ENCODE measurements around the gene SSC5D. TPM values are rescaled to one million over a fixed set of nuclear protein-coding genes. Genes with fewer than 3 reads are reported as not detected.

SSC5D gene
- total RNA-seq, 1 experiment from 2014 or later, result 1.0 TPM

GRCh38 chr19:55552620-55553019 is 64.4 kb downstream of the SSC5D start:
- H3K9me2 ChIP-seq (replicated peaks; ENCODE audit: insufficient read depth, low read length), result no peaks in the 10 kb centered on the region
- no peak overlapping the region for H2AFZ ChIP-seq (ENCODE audit: low read length)
- no peak overlapping the region for H3K4me2 ChIP-seq (ENCODE audit: low read depth, low read length, poor library complexity, severe bottlenecking)
- no peaks in the 10 kb centered on the region for H3K79me2 ChIP-seq (ENCODE audit: low read length)
- no peaks in the 10 kb centered on the region for H4K20me1 ChIP-seq (ENCODE audit: insufficient read depth, low read depth, low read length)
- H3K9ac ChIP-seq (ENCODE audit: low read length), result no peak overlapping the region
- H3K4me3 ChIP-seq (ENCODE audit: low read length), result no peak overlapping the region
- no peak for DNase-seq
- peaks cover 7% of the 10 kb centered on the region for H3K4me1 ChIP-seq (ENCODE audit: low read length)
- no peak overlapping the region for H3K27ac ChIP-seq (ENCODE audit: low read length)
- H3K36me3 ChIP-seq (ENCODE audit: insufficient read depth, low read length), result no peaks in the 10 kb centered on the region
- H3K9me3 ChIP-seq (ENCODE audit: low read length), result no peaks in the 10 kb centered on the region
- H3K27me3 ChIP-seq (ENCODE audit: low read length), result no peaks in the 10 kb centered on the region

DNA sequence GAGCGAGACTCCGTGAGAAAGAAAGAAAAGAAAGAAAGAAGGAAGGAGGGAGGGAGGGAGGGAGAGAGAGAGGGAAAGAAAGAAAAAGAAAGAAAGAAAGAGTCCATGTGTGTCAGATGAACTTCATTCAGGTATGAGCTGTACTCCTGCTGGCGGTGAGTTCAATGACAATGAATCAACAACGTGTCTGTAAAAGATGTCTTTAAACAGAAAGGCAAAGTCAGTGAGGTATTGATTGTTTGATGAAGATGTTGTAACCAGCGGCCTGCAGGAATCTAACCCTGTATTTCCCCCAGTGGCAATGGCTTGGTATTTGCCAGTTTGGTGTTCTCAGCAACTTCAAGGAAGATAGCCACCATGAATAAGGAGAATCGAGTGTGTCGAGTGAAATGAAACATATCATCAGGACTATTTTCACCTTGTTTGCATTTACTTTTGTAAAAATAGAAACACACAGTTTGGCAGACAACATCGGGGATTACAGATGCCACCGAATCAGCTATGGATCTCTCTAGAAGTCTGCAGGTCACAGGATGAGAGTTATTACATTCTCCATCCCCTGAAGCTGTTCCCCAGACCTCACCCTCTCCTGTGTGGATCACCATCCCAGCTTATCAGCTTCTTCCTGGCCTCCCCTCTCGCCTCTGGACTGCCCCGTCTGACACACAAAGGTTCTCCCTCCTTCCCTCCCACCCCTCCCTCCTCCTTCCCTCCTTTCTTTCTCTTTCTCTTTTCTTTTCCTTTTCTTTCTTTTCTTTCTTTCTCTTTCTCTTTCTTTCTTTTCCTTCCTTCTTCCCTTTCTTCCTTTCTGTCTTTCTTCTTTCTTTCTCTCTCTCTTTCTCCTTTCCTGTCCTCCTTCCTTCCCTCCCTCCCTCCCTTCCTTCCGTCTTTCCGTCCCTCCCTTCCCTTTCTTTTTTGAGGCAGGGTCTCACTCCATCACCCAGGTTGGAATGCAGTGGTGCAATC is 65.3 kb downstream of the SSC5D start:
- H3K27me3 ChIP-seq (ENCODE audit: low read length), result no peaks in the 10 kb centered on the region
- no peaks in the 10 kb centered on the region for H3K79me2 ChIP-seq (ENCODE audit: low read length)
- H3K9me2 ChIP-seq (replicated peaks; ENCODE audit: insufficient read depth, low read length), result no peaks in the 10 kb centered on the region
- DNase-seq, result no peak
- no peak overlapping the region for H2AFZ ChIP-seq (ENCODE audit: low read length)
- no peak overlapping the region for H3K9ac ChIP-seq (ENCODE audit: low read length)
- no peak overlapping the region for H3K4me2 ChIP-seq (ENCODE audit: low read depth, low read length, poor library complexity, severe bottlenecking)
- no peak overlapping the region for H3K4me3 ChIP-seq (ENCODE audit: low read length)
- no peaks in the 10 kb centered on the region for H3K9me3 ChIP-seq (ENCODE audit: low read length)
- H3K27ac ChIP-seq (ENCODE audit: low read length), result no peak overlapping the region
- H3K4me1 ChIP-seq (ENCODE audit: low read length), result peaks cover 7% of the 10 kb centered on the region
- H4K20me1 ChIP-seq (ENCODE audit: insufficient read depth, low read depth, low read length), result no peaks in the 10 kb centered on the region
- H3K36me3 ChIP-seq (ENCODE audit: insufficient read depth, low read length), result no peaks in the 10 kb centered on the region

DNA sequence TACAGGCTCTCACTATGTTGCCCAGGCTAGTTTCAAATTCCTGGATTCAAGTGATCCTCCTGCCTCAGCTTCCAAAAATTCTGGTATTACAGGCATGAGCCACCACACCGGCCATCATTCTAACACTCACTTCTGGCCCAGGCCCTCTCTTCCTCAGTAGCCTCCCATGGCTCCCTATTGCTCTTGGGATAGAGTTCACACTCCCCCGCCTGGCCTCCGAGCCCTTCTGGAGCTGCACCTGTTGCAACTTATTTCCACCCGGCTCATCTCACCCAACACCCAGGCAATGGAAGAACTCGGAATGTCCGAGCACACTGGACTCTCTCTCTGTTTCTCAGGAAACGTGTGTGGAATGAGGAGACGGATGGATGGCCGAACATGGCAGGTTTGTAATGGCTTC is 66.1 kb downstream of the SSC5D start:
- Histone ChIP-seq H3K9me3 (ENCODE audit: low read length) (no peaks in the 10 kb centered on the region), H3K36me3 (ENCODE audit: insufficient read depth, low read length) (no peaks in the 10 kb centered on the region), H2AFZ (ENCODE audit: low read length) (no peak overlapping the region), H3K27ac (ENCODE audit: low read length) (no peak overlapping the region), H3K9me2 (replicated peaks; ENCODE audit: insufficient read depth, low read length) (no peaks in the 10 kb centered on the region), H4K20me1 (ENCODE audit: insufficient read depth, low read depth, low read length) (no peaks in the 10 kb centered on the region), H3K27me3 (ENCODE audit: low read length) (no peaks in the 10 kb centered on the region), H3K9ac (ENCODE audit: low read length) (no peak overlapping the region), H3K4me2 (ENCODE audit: low read depth, low read length, poor library complexity, severe bottlenecking) (no peak overlapping the region), H3K4me1 (ENCODE audit: low read length) (peaks cover 7% of the 10 kb centered on the region), H3K79me2 (ENCODE audit: low read length) (no peaks in the 10 kb centered on the region), H3K4me3 (ENCODE audit: low read length) (no peak overlapping the region)
- DNase-seq, result no peak

GRCh38 chr19:55554741-55555152 is 66.5 kb downstream of the SSC5D start:
- Histone ChIP-seq H3K4me3 (ENCODE audit: low read length) (no peak overlapping the region), H3K79me2 (ENCODE audit: low read length) (no peaks in the 10 kb centered on the region), H2AFZ (ENCODE audit: low read length) (no peak overlapping the region), H3K9me2 (replicated peaks; ENCODE audit: insufficient read depth, low read length) (no peaks in the 10 kb centered on the region), H4K20me1 (ENCODE audit: insufficient read depth, low read depth, low read length) (no peaks in the 10 kb centered on the region), H3K4me1 (ENCODE audit: low read length) (peaks cover 7% of the 10 kb centered on the region), H3K27ac (ENCODE audit: low read length) (no peak overlapping the region), H3K9me3 (ENCODE audit: low read length) (no peaks in the 10 kb centered on the region), H3K4me2 (ENCODE audit: low read depth, low read length, poor library complexity, severe bottlenecking) (no peak overlapping the region), H3K27me3 (ENCODE audit: low read length) (no peaks in the 10 kb centered on the region), H3K36me3 (ENCODE audit: insufficient read depth, low read length) (no peaks in the 10 kb centered on the region), H3K9ac (ENCODE audit: low read length) (no peak overlapping the region)
- no peak for DNase-seq

DNA sequence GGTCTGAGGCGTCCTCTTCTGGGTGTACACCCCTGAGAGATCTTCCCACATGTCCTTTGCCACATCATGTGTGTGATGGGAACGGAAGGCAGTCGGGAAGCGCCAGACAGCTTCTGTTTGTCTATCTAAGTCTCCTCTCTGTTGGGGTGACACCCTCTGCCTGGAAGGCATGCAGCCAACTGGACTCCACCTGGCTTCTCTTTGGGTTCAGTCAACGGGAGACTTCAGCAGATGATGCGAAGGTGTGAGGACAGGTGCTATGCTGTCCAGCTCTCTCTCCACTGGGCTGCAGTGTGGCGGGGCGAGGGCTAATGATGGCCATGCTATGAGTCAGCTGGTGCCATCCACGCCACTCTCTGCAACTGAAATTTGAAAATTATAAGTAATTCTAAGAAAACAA is 71.4 kb downstream of the SSC5D start:
- no peak for DNase-seq
- Histone ChIP-seq H3K4me2 (ENCODE audit: low read depth, low read length, poor library complexity, severe bottlenecking) (no peak overlapping the region), H3K4me3 (ENCODE audit: low read length) (no peak overlapping the region), H3K36me3 (ENCODE audit: insufficient read depth, low read length) (no peaks in the 10 kb centered on the region), H3K9ac (ENCODE audit: low read length) (no peak overlapping the region), H3K27me3 (ENCODE audit: low read length) (0 out of 2 replicates have a peak, but pooled peaks cover 3% of the 10 kb centered on the region), H3K27ac (ENCODE audit: low read length) (no peak overlapping the region), H2AFZ (ENCODE audit: low read length) (no peak overlapping the region), H4K20me1 (ENCODE audit: insufficient read depth, low read depth, low read length) (no peaks in the 10 kb centered on the region), H3K9me3 (ENCODE audit: low read length) (no peaks in the 10 kb centered on the region), H3K4me1 (ENCODE audit: low read length) (peaks cover 3% of the 10 kb centered on the region), H3K79me2 (ENCODE audit: low read length) (no peaks in the 10 kb centered on the region), H3K9me2 (replicated peaks; ENCODE audit: insufficient read depth, low read length) (no peaks in the 10 kb centered on the region)

DNA sequence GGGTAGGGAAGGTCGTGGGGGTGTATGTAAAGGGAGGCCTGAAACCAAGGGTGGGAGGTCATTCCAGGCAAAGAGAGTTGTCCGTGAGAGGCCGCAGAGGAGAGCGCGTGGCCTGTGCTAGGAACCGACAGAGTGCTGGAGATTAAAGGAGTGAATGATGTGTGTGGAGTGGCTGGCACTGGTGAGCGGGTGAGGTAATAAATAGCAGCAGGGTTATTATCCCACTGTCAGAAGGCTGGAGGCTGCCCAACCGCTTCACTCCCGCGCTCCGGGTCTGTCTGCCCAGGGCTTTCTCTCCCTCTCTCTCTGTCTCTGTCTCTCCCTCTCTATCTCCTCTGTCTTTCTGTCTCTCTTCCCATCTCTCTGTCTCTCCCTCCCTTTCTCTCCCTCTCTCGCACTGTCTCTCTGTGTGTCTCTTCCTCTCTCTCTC is 75.0 kb downstream of the SSC5D start:
- H3K4me3 ChIP-seq (ENCODE audit: low read length), result no peak overlapping the region
- no peak overlapping the region for H2AFZ ChIP-seq (ENCODE audit: low read length)
- H3K79me2 ChIP-seq (ENCODE audit: low read length), result no peaks in the 10 kb centered on the region
- no peaks in the 10 kb centered on the region for H3K9me2 ChIP-seq (replicated peaks; ENCODE audit: insufficient read depth, low read length)
- no peaks in the 10 kb centered on the region for H4K20me1 ChIP-seq (ENCODE audit: insufficient read depth, low read depth, low read length)
- no peaks in the 10 kb centered on the region for H3K4me1 ChIP-seq (ENCODE audit: low read length)
- no peak overlapping the region for H3K9ac ChIP-seq (ENCODE audit: low read length)
- no peaks in the 10 kb centered on the region for H3K36me3 ChIP-seq (ENCODE audit: insufficient read depth, low read length)
- no peak overlapping the region for H3K27ac ChIP-seq (ENCODE audit: low read length)
- H3K27me3 ChIP-seq (ENCODE audit: low read length), result 0 out of 2 replicates have a peak, but pooled peaks cover 3% of the 10 kb centered on the region
- no peak overlapping the region for H3K4me2 ChIP-seq (ENCODE audit: low read depth, low read length, poor library complexity, severe bottlenecking)
- no peak for DNase-seq
- no peaks in the 10 kb centered on the region for H3K9me3 ChIP-seq (ENCODE audit: low read length)

DNA sequence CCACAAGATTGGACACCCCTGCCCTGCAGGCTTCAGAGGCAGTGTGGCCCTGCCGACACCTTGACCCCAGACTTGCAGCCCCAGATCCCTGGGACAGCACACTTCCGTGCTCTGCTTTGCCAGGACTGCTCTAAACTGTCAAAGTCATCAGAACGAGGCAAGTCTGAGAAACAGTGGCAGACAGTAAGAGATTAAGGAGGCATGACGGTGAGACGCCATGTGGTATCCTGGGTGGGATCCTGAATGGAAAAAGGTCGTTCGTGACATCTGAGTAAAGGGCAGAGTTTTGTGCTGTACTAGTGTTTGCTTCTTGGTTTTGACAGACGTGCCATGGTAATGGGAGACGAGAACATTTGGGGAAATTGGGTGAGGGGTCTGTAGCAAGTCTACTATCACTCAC is 78.6 kb downstream of the SSC5D start:
- H3K36me3 ChIP-seq (ENCODE audit: insufficient read depth, low read length), result no peaks in the 10 kb centered on the region
- no peak for DNase-seq
- H3K9me2 ChIP-seq (replicated peaks; ENCODE audit: insufficient read depth, low read length), result no peaks in the 10 kb centered on the region
- no peaks in the 10 kb centered on the region for H3K4me1 ChIP-seq (ENCODE audit: low read length)
- H3K4me2 ChIP-seq (ENCODE audit: low read depth, low read length, poor library complexity, severe bottlenecking), result no peak overlapping the region
- H3K27me3 ChIP-seq (ENCODE audit: low read length), result no peaks in the 10 kb centered on the region
- H3K9me3 ChIP-seq (ENCODE audit: low read length), result no peaks in the 10 kb centered on the region
- H4K20me1 ChIP-seq (ENCODE audit: insufficient read depth, low read depth, low read length), result 0 out of 2 replicates have a peak, but pooled peaks cover 3% of the 10 kb centered on the region
- H3K27ac ChIP-seq (ENCODE audit: low read length), result no peak overlapping the region
- no peak overlapping the region for H3K9ac ChIP-seq (ENCODE audit: low read length)
- no peak overlapping the region for H3K4me3 ChIP-seq (ENCODE audit: low read length)
- H2AFZ ChIP-seq (ENCODE audit: low read length), result no peak overlapping the region
- H3K79me2 ChIP-seq (ENCODE audit: low read length), result no peaks in the 10 kb centered on the region

DNA sequence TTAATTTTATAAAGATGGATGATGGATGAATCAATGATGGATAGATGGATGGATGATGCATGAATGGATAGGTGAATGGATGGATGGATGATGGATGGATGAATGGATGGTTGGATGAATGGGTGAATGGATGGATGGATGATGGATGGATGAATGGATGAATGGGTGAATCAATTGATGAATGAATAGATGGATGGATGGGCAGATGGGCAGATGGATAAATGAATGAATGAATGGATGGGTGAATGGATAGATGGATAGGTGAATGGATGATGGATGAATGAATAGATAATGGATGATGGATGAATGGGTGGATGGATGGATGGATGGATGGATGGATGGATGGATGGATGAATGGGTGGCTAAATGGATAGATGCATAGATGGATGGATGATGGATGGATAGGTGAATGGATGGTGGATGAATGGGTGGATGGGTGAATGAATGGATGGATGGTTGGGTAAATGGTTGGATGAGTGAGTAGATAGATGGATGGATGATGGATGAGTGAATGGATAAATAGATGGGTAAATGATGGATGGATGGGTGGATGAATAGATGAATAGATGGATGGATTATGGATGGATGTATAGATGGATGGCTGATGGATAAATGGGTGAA is 79.6 kb downstream of the SSC5D start:
- H3K79me2 ChIP-seq (ENCODE audit: low read length), result no peaks in the 10 kb centered on the region
- H3K27ac ChIP-seq (ENCODE audit: low read length), result no peak overlapping the region
- H3K9me2 ChIP-seq (replicated peaks; ENCODE audit: insufficient read depth, low read length), result no peaks in the 10 kb centered on the region
- H3K4me2 ChIP-seq (ENCODE audit: low read depth, low read length, poor library complexity, severe bottlenecking), result no peak overlapping the region
- H3K4me3 ChIP-seq (ENCODE audit: low read length), result no peak overlapping the region
- no peaks in the 10 kb centered on the region for H3K9me3 ChIP-seq (ENCODE audit: low read length)
- H2AFZ ChIP-seq (ENCODE audit: low read length), result no peak overlapping the region
- 0 out of 2 replicates have a peak, but pooled peaks cover 3% of the 10 kb centered on the region for H4K20me1 ChIP-seq (ENCODE audit: insufficient read depth, low read depth, low read length)
- H3K27me3 ChIP-seq (ENCODE audit: low read length), result no peaks in the 10 kb centered on the region
- H3K36me3 ChIP-seq (ENCODE audit: insufficient read depth, low read length), result no peaks in the 10 kb centered on the region
- no peak overlapping the region for H3K9ac ChIP-seq (ENCODE audit: low read length)
- DNase-seq, result no peak
- no peaks in the 10 kb centered on the region for H3K4me1 ChIP-seq (ENCODE audit: low read length)
